T-cell (primary cell): ENCODE results near the gene GOLGA5. TPM values are rescaled to one million over a fixed set of nuclear protein-coding genes. Genes with fewer than 3 reads are reported as not detected.
"Not testable (repeated sequence)": the region's sequence is repeated elsewhere in the genome, so short reads cannot be mapped to it uniquely, and the experiment has no call there.

Source experiments
- ATAC-seq, 4 experiments: fragments of 200-7000 bp in 3 of 4; fragments of 150-1000 bp in 1 of 4; cut with Tn5 transposase; replicated peaks in 1 of 4; 1 replicate in 3 of 4; 2 replicates in 1 of 4; pipeline ENCODE4 v1.10.0; 2021; ENCODE audit warnings: moderate library complexity in 3 of 4, mild to moderate bottlenecking in 2 of 4, moderate number of reproducible peaks in 1 of 4
- CTCF ChIA-PET, 2 donors: fragments of 300-600 bp; sonication (Branson Sonifier 250); formaldehyde crosslinking; loops; one replicate each; lab custom pipeline; 2022; ENCODE audit warnings: antibody characterized with exemption in 2 of 2; lab: Charles Lee
- POLR2A ChIA-PET, 2 donors: fragments of 300-600 bp; sonication (Branson Sonifier 250); formaldehyde crosslinking; loops; one replicate each; lab custom pipeline; 2022; ENCODE audit warnings: antibody characterized with exemption in 2 of 2; lab: Charles Lee
- DNase-seq, 35 experiments: peaks; one replicate each; pipeline versions ENCODE4 v3.0.0 to v3.0.0-alpha.2; 2013 to 2023
- H3K27ac ChIP-seq: one replicate; pipeline ENCODE4 v1.5.1; 2013; ENCODE audit warnings: low read length
- H3K27me3 ChIP-seq, 2 experiments: replicated peaks in 1 of 2; 1 replicate in 1 of 2; 2 replicates in 1 of 2; pipeline versions ENCODE4 v1.6.1 to v1.7.0; 2013; ENCODE audit warnings: low read length in 1 of 2, mixed read lengths in 1 of 2; ENCODE audit not compliant: control insufficient read depth in 2 of 2, insufficient read depth in 2 of 2; ENCODE audit errors: extremely low read depth in 1 of 2
- H3K36me3 ChIP-seq, 2 donors: 1 replicate in 1 of 2; 2 replicates in 1 of 2; pipeline versions ENCODE4 v1.6.1 to v1.7.0; 2013; ENCODE audit warnings: low read length in 1 of 2; ENCODE audit not compliant: control insufficient read depth in 2 of 2, insufficient read depth in 1 of 2; ENCODE audit errors: extremely low read depth in 1 of 2
- H3K4me1 ChIP-seq, 2 experiments: 1 replicate in 1 of 2; 2 replicates in 1 of 2; pipeline versions ENCODE4 v1.6.1 to v1.7.0; 2013; ENCODE audit warnings: low read length in 2 of 2, mixed read lengths in 1 of 2; ENCODE audit not compliant: insufficient read depth in 2 of 2, control insufficient read depth in 1 of 2; ENCODE audit errors: extremely low read depth in 1 of 2
- H3K4me3 ChIP-seq, 2 donors: 1 replicate in 1 of 2; 2 replicates in 1 of 2; pipeline versions ENCODE4 v1.5.1 to v1.7.0; 2013; ENCODE audit warnings: mild to moderate bottlenecking in 2 of 2, low read length in 1 of 2, moderate library complexity in 1 of 2; ENCODE audit not compliant: control insufficient read depth in 1 of 2; ENCODE audit errors: extremely low read depth in 1 of 2
- H3K9me3 ChIP-seq: 2 replicates; pipeline ENCODE4 v1.7.0; 2013
- H3K27ac Mint-ChIP-seq, 2 donors: one replicate each; pipeline ENCODE4 v1.8.0; 2020 to 2021; ENCODE audit warnings: mild to moderate bottlenecking in 2 of 2, mixed read lengths in 2 of 2
- H3K27me3 Mint-ChIP-seq, 2 donors: one replicate each; pipeline ENCODE4 v1.8.0; 2021 to 2022; ENCODE audit warnings: mixed read lengths in 2 of 2
- H3K36me3 Mint-ChIP-seq: one replicate; pipeline ENCODE4 v1.8.0; 2021; ENCODE audit warnings: mixed read lengths
- H3K4me1 Mint-ChIP-seq, 3 donors: one replicate each; pipeline ENCODE4 v1.8.0; 2020 to 2022; ENCODE audit warnings: mixed read lengths in 3 of 3, mild to moderate bottlenecking in 1 of 3
- H3K4me3 Mint-ChIP-seq, 3 donors: one replicate each; pipeline ENCODE4 v1.8.0; 2020 to 2022; ENCODE audit warnings: mild to moderate bottlenecking in 3 of 3, mixed read lengths in 3 of 3, moderate library complexity in 3 of 3
- H3K9me3 Mint-ChIP-seq, 3 donors: one replicate each; pipeline ENCODE4 v1.8.0; 2020 to 2022; ENCODE audit warnings: mixed read lengths in 3 of 3
- WGBS: methylation state at CpG from one replicate; pipeline ENCODE4 v1.1.5; 2013; ENCODE audit warnings: missing lambda C conversion rate; ENCODE audit not compliant: insufficient coverage; 5-methylcytosine and 5-hydroxymethylcytosine counted together
- total RNA-seq, 35 experiments: library from RNA in 6 of 35; stranded (reverse) in 6 of 35; fragments of 120-200 nt in 1 of 35; gene quantifications; one replicate each; pipeline versions ENCODE4 v1.2.1 to v1.2.4 and lab custom pipeline; 2013 to 2026

The GOLGA5 gene
- total RNA-seq, 5 donors from 2014 or later (not counting 1 experiment from before 2014, with no cell fraction given) = 14.1 to 24.3 (median 21.5) TPM

DNA sequence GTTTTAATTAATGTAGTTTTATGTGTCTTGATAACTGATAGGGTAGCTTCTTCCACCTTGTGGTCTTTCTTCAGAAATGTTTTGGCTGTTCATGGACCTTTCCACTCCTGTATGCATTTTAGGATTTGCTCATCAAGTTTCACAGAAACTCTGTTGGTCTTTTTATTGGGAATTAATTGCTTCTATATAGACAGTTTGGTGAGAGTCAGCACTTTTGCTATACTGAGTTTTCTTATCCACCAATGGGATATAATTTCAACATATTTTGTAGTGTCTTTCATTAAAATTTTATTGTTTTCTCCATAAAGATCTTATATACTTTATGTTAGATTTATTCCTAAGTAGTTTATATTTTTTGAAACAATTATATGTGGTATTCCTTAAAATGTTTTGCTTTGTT lies 7.8 kb downstream of the GOLGA5 start:
- Mint-ChIP-seq H3K4me3 (peak overlapping the region; percentile 31 to 60 (median 46)), H3K36me3 (peaks cover 64% of the 10 kb centered on the region), H3K27ac (no peak overlapping the region), H3K9me3 (no peaks in the 10 kb centered on the region), H3K27me3 (no peaks in the 10 kb centered on the region), H3K4me1 (peaks cover 65 to 68% (median 68%) of the 10 kb centered on the region in 3 donors)
- Histone ChIP-seq H3K4me1 (peaks cover 11 to 16% of the 10 kb centered on the region in 2 experiments), H3K4me3 (no peak overlapping the region), H3K27ac (no peak overlapping the region), H3K27me3 (no peaks in the 10 kb centered on the region), H3K9me3 (no peaks in the 10 kb centered on the region), H3K36me3 (peaks cover 6 to 38% of the 10 kb centered on the region in 2 donors)
- ChIA-PET CTCF (no interaction called here), POLR2A (interaction anchor here in 1 of 2 donors (0.6 to 0.8 kb wide), 2 partner anchors 9 to 785 kb away, joined by 3 to 15 read pairs; no protein-coding TSS in a partner anchor)
- ATAC-seq = no peak
- DNase-seq = no peak

DNA sequence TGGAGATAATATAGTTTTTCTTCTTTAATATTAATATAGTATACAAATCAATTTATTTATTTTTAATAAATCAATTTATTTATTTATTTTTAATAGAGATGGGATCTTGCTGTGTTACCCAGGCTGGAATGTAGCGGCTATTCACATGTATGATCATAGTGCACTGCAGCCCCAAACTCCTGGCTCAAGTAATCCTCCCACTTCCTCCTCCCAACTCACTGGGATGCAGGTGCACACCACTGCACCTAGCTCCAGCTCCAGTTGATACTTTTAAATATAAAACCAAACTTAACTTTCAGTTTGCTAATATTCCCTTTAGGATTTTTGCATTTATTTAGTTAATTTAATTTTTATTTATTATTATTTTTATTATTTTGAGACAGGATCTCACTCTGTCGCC lies 8.6 kb downstream of the GOLGA5 start:
- Histone ChIP-seq H3K27ac (no peak overlapping the region), H3K36me3 (peaks cover 6 to 41% of the 10 kb centered on the region in 2 donors), H3K9me3 (no peaks in the 10 kb centered on the region), H3K4me3 (no peak overlapping the region), H3K4me1 (peaks cover 11 to 16% of the 10 kb centered on the region in 2 experiments), H3K27me3 (no peaks in the 10 kb centered on the region)
- POLR2A ChIA-PET = interaction anchor here in 1 of 2 donors (0.6 kb wide), 1 partner anchor 45 kb away, joined by 7 read pairs; no protein-coding TSS in a partner anchor
- H3K27ac Mint-ChIP-seq = no peak overlapping the region
- ATAC-seq = no peak
- peaks cover 64% of the 10 kb centered on the region for H3K36me3 Mint-ChIP-seq
- peaks cover 58 to 69% (median 61%) of the 10 kb centered on the region in 3 donors for H3K4me1 Mint-ChIP-seq
- no CpG with 5 or more reads among the region's 2 CpGs for WGBS
- H3K4me3 Mint-ChIP-seq = peak overlapping the region in 1 of 3 donors; percentile 60
- no peaks in the 10 kb centered on the region for H3K9me3 Mint-ChIP-seq
- CTCF ChIA-PET = no interaction called here
- H3K27me3 Mint-ChIP-seq = no peaks in the 10 kb centered on the region
- DNase-seq = no peak

DNA sequence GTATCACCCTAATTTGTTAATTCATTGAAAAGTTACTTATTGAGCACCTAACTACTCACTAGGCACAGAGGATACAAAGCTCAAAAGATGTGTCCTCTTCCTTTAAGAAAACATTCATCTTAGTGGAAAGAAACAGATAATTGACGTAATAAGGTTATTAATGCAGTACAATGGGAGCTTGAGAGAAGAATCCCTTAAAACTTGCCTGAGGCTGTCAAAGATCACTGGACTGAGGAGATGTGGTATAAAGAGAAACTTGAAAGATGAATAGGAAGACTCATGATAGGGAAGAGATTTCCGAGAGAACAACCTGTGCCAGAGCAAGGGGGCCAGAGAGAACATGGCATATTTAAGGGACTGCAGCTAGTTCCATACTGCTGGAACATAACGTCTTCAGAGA lies 19.1 kb downstream of the GOLGA5 start:
- H3K4me3 Mint-ChIP-seq = no peak overlapping the region
- H3K9me3 Mint-ChIP-seq = no peaks in the 10 kb centered on the region
- Histone ChIP-seq H3K4me3 (no peak overlapping the region), H3K9me3 (no peaks in the 10 kb centered on the region), H3K36me3 (peaks cover 0 to 84% of the 10 kb centered on the region in 2 donors), H3K27ac (no peak overlapping the region), H3K27me3 (no peaks in the 10 kb centered on the region), H3K4me1 (no peaks in the 10 kb centered on the region)
- H3K27ac Mint-ChIP-seq = no peak overlapping the region
- no peaks in the 10 kb centered on the region for H3K4me1 Mint-ChIP-seq
- POLR2A ChIA-PET = no interaction called here
- peaks cover 48% of the 10 kb centered on the region for H3K36me3 Mint-ChIP-seq
- ATAC-seq = no peak
- CTCF ChIA-PET = interaction anchor here in 1 of 2 donors (0.6 kb wide), 1 partner anchor 155 kb away, joined by 3 read pairs; no protein-coding TSS in a partner anchor
- no peaks in the 10 kb centered on the region for H3K27me3 Mint-ChIP-seq
- 92% methylated on average over 2 of the region's 3 CpGs for WGBS
- no peak for DNase-seq

DNA sequence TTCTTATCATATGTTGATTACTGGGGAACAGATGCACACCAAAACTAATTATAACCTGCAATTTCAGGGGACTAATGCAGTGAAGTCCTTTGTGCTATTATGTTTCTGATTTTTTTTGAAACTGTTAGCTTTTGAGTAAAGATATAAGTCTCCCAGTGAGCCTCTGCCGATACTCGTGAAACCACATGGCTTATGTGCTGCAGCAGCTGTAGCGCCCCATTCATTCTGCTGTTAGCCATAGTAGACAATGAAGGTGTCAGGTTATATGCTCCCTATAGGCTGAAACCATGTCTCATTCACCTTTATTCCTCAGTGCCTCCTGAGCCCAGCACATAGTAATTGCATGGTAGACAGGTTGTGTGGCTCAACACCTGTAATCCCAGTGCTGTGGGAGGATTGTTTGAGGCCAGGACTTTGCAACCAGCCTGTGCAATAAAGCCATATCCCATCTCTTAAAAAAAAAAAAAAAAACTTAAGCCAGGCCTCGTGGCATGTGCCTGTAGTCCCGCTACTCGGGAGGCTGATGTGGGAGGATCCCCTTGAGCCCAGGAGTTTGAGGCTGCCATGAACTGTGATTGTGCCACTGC lies 25.0 kb downstream of the GOLGA5 start:
- no peaks in the 10 kb centered on the region for H3K27me3 Mint-ChIP-seq
- Histone ChIP-seq H3K4me1 (no peaks in the 10 kb centered on the region), H3K27me3 (no peaks in the 10 kb centered on the region), H3K27ac (no peak overlapping the region), H3K4me3 (no peak overlapping the region), H3K9me3 (no peaks in the 10 kb centered on the region), H3K36me3 (peaks cover 5 to 68% of the 10 kb centered on the region in 2 donors)
- H3K27ac Mint-ChIP-seq = no peak overlapping the region
- H3K4me1 Mint-ChIP-seq = no peaks in the 10 kb centered on the region
- POLR2A ChIA-PET = no interaction called here
- no peak overlapping the region for H3K4me3 Mint-ChIP-seq
- ATAC-seq (no peak), DNase-seq (no peak)
- CTCF ChIA-PET = interaction anchor here in 1 of 2 donors (0.6 kb wide), 1 partner anchor 544 kb away, joined by 3 read pairs; no protein-coding TSS in a partner anchor
- WGBS = 100% methylated on average over 3 of the region's 6 CpGs
- H3K9me3 Mint-ChIP-seq = no peaks in the 10 kb centered on the region
- peaks cover 77% of the 10 kb centered on the region for H3K36me3 Mint-ChIP-seq

DNA sequence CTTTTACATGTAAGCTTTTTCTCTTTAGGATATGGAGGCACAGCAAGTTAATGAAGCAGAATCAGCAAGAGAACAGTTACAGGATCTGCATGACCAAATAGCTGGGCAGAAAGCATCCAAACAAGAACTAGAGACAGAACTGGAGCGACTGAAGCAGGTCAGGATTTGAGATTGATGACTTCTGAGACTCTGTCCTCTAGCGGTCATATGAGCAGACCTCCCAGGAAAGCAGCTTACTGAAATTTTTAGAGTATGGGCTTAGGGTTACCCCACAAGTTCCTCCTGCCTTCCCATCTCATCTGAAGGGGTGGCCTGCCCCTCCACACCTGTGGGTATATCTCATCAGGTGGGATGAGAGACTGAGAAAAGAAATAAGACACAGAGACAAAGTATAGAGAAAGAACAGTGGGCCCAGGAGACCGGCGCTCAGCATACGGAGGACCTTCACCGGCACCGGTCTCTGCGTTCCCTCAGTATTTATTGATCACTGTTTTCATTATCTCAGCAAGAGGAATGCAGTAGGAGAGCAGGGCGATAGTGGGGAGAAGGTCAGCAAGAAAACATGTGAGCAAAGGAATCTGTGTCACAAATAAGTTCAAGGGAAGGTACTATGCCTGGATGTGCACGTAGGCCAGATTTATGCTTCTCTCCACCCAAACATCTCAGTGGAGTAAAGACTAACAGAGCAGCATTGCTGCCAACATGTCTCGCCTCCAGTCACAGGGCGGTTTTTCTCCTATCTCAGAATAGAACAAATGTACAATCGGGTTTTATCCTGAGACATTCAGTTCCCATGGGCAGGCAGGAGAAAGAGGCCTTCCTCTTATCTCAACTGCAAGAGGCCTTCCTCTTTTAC lies 25.8 kb downstream of the GOLGA5 start:
- CTCF ChIA-PET = interaction anchor here in 1 of 2 donors (0.6 kb wide), 1 partner anchor 543 kb away, joined by 3 read pairs; no protein-coding TSS in a partner anchor
- POLR2A ChIA-PET, H3K27ac ChIP-seq, ATAC-seq, DNase-seq, H3K4me1 ChIP-seq, H3K27ac Mint-ChIP-seq, H3K4me1 Mint-ChIP-seq, H3K27me3 Mint-ChIP-seq, H3K4me3 ChIP-seq, H3K9me3 ChIP-seq, H3K27me3 ChIP-seq, H3K9me3 Mint-ChIP-seq, H3K4me3 Mint-ChIP-seq: not testable (repeated sequence)
- peaks cover 80% of the 10 kb centered on the region for H3K36me3 Mint-ChIP-seq
- 98% methylated on average over 4 of the region's 13 CpGs for WGBS
- peaks cover 5 to 70% of the 10 kb centered on the region in 2 donors for H3K36me3 ChIP-seq

DNA sequence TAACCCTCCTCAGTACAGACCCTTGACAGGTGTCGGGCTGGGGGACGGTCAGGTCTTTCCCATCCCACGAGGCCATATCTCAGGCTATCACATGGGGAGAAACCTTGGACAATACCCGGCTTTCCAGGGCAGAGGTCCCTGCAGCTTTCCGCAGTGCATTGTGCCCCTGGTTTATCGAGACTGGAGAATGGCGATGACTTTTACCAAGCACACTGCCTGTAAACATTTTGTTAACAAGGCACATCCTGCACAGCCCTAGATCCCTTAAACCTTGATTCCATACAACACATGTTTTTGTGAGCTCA lies 26.4 kb downstream of the GOLGA5 start:
- H3K4me1 ChIP-seq, H3K27me3 Mint-ChIP-seq, H3K9me3 ChIP-seq, DNase-seq, H3K9me3 Mint-ChIP-seq, ATAC-seq, H3K27me3 ChIP-seq, H3K27ac Mint-ChIP-seq, H3K4me3 Mint-ChIP-seq, H3K4me3 ChIP-seq, H3K27ac ChIP-seq, H3K4me1 Mint-ChIP-seq, POLR2A ChIA-PET, CTCF ChIA-PET: not testable (repeated sequence)
- H3K36me3 ChIP-seq = peaks cover 5 to 70% of the 10 kb centered on the region in 2 donors
- 100% methylated on average over 2 of the region's 7 CpGs for WGBS
- peaks cover 75% of the 10 kb centered on the region for H3K36me3 Mint-ChIP-seq
